KBM-7 (cell line): ENCODE data around the gene TPM1.

Experiments used
- DNase-seq: peaks from one replicate; pipeline ENCODE4 v3.0.0-alpha.2; 2015
- in situ Hi-C: fragments of 300-500 bp; cut with MboI; formaldehyde crosslinking; loops from 2 replicates; pipeline ENCODE4 v1.14.3; 2020; ENCODE audit warnings: low sequenced_read_pairs, low pct_unique_long_range_greater_than_20kb, mixed read lengths

The TPM1 gene

GRCh38 chr15:63038926-63039673, 3.4 kb upstream of the TPM1 start:
- in situ Hi-C loops: no loop called here
- DNase-seq: no peak

GRCh38 chr15:63039811-63040210, 2.7 kb upstream of the TPM1 start:
- DNase-seq: no peak
- in situ Hi-C loops: no loop called here

GRCh38 chr15:63040509-63040908, 2.0 kb upstream of the TPM1 start:
- in situ Hi-C loops: no loop called here
- no peak for DNase-seq

- in situ Hi-C loops: no loop called here
- DNase-seq: no peak
Observed at GRCh38 chr15:63040954-63041353, 1.6 kb upstream of the TPM1 start.

GRCh38 chr15:63041402-63041973, 1.1 kb upstream of the TPM1 start:
- in situ Hi-C loops: no loop called here
- DNase-seq: no peak

GRCh38 chr15:63042877-63043334, 359 bp downstream of the TPM1 start:
- in situ Hi-C loops: no loop called here
- no peak for DNase-seq

- in situ Hi-C loops: no loop called here
- peak; percentile 72 for DNase-seq
Observed at GRCh38 chr15:63043335-63044076, 959 bp downstream of the TPM1 start.

- no peak for DNase-seq
- in situ Hi-C loops: no loop called here
Observed at GRCh38 chr15:63044077-63044644, 1.6 kb downstream of the TPM1 start.

GRCh38 chr15:63044645-63045464, 2.3 kb downstream of the TPM1 start:
- no peak for DNase-seq
- in situ Hi-C loops: no loop called here

- in situ Hi-C loops: no loop called here
- no peak for DNase-seq
Observed at GRCh38 chr15:63045465-63045840, 2.9 kb downstream of the TPM1 start.

GRCh38 chr15:63045879-63046278, 3.3 kb downstream of the TPM1 start:
- in situ Hi-C loops: no loop called here
- DNase-seq: no peak

- in situ Hi-C loops: no loop called here
- no peak for DNase-seq
Observed at GRCh38 chr15:63046917-63047760, 4.6 kb downstream of the TPM1 start.

GRCh38 chr15:63047792-63048114, 5.2 kb downstream of the TPM1 start:
- in situ Hi-C loops: no loop called here
- no peak for DNase-seq

- in situ Hi-C loops: no loop called here
Observed at GRCh38 chr15:63048115-63048775, 5.7 kb downstream of the TPM1 start.

GRCh38 chr15:63048776-63049665, 6.5 kb downstream of the TPM1 start:
- in situ Hi-C loops: no loop called here
- peak; percentile 70 for DNase-seq

More at GRCh38 chr15:63048115-63048775, 5.7 kb downstream of the TPM1 start:
- peak; percentile 96 for DNase-seq

- in situ Hi-C loops: no loop called here
- no peak for DNase-seq
Observed at GRCh38 chr15:63049783-63050371, 7.3 kb downstream of the TPM1 start.

- in situ Hi-C loops: no loop called here
- no peak for DNase-seq
Observed at GRCh38 chr15:63050731-63051155, 8.2 kb downstream of the TPM1 start.
